GM21526 (cell line): ENCODE data around the gene CTAGE9.

Experiments used
- ATAC-seq: cut with Tn5 transposase; IDR thresholded peaks from one replicate; pipeline ENCODE4 v1.9.1; 2021; ENCODE audit warnings: moderate library complexity; ENCODE audit not compliant: unreplicated experiment, low FRiP score

Gene CTAGE9

GRCh38 chr6:131678442-131678841, 32.4 kb downstream of the CTAGE9 start:
- ATAC-seq: no peak

GRCh38 chr6:131673184-131673583, 37.6 kb downstream of the CTAGE9 start:
- no peak for ATAC-seq

- no peak for ATAC-seq
Observed at GRCh38 chr6:131669891-131670290, 40.9 kb downstream of the CTAGE9 start.

- no peak for ATAC-seq
Observed at GRCh38 chr6:131663578-131664165, 47.1 kb downstream of the CTAGE9 start.

GRCh38 chr6:131660195-131660594, 50.6 kb downstream of the CTAGE9 start:
- no peak for ATAC-seq
